GM19324 (cell line): Measurements from ENCODE around the gene ALKBH6.

Source experiments
- ATAC-seq: cut with Tn5 transposase; IDR thresholded peaks from one replicate; pipeline ENCODE4 v1.9.1; 2021; ENCODE audit warnings: mild to moderate bottlenecking, moderate library complexity; ENCODE audit not compliant: unreplicated experiment, low FRiP score

Gene ALKBH6

GRCh38 chr19:36031308-36031707 is 17.3 kb upstream of the ALKBH6 start:
- no peak for ATAC-seq

- ATAC-seq, result no peak
Measured at GRCh38 chr19:36030264-36031148, 16.5 kb upstream of the ALKBH6 start.

GRCh38 chr19:36028313-36029041 is 14.5 kb upstream of the ALKBH6 start:
- no peak for ATAC-seq

- no peak for ATAC-seq
Measured at GRCh38 chr19:36027696-36028095, 13.7 kb upstream of the ALKBH6 start.

- no peak for ATAC-seq
Measured at GRCh38 chr19:36026091-36026876, 12.3 kb upstream of the ALKBH6 start.

GRCh38 chr19:36025541-36025940 is 11.5 kb upstream of the ALKBH6 start:
- no peak for ATAC-seq

- no peak for ATAC-seq
Measured at GRCh38 chr19:36023432-36023831, 9.4 kb upstream of the ALKBH6 start.

GRCh38 chr19:36019061-36019670 is 5.2 kb upstream of the ALKBH6 start:
- no peak for ATAC-seq

- no peak for ATAC-seq
Measured at GRCh38 chr19:36013280-36014011, 567 bp downstream of the ALKBH6 start.

- no peak for ATAC-seq
Measured at GRCh38 chr19:36010402-36010801, 3.6 kb downstream of the ALKBH6 start.

- ATAC-seq, result no peak
Measured at GRCh38 chr19:36009633-36010379, 4.2 kb downstream of the ALKBH6 start.

- ATAC-seq, result no peak
Measured at GRCh38 chr19:36009220-36009619, 4.8 kb downstream of the ALKBH6 start.

- ATAC-seq, result no peak
Measured at GRCh38 chr19:36008336-36008978, 5.6 kb downstream of the ALKBH6 start, which contains the start of gene SYNE4. SYNE4 (minus strand) TSS chr19:36008813; CDS start chr19:36008681, 132 bp downstream.

GRCh38 chr19:36006955-36007354 is 7.1 kb downstream of the ALKBH6 start:
- ATAC-seq, result no peak

GRCh38 chr19:36003284-36003683 is 10.7 kb downstream of the ALKBH6 start:
- no peak for ATAC-seq

- no peak for ATAC-seq
Measured at GRCh38 chr19:36001605-36002004, 12.4 kb downstream of the ALKBH6 start.

GRCh38 chr19:35996777-35997176 is 17.2 kb downstream of the ALKBH6 start:
- no peak for ATAC-seq
